ENCODE data around the gene SUSD4.

Gene SUSD4

GRCh38 chr1:223329252-223329651 lies 34.7 kb downstream of the SUSD4 start:
- DNase-seq: no peak

GRCh38 chr1:223328566-223328965 lies 35.4 kb downstream of the SUSD4 start:
- DNase-seq: no peak

- DNase-seq: no peak
Observed at GRCh38 chr1:223326776-223327175, 37.2 kb downstream of the SUSD4 start.

- no peak for DNase-seq
Observed at GRCh38 chr1:223323491-223324484, 40.2 kb downstream of the SUSD4 start.

- no peak for DNase-seq
Observed at GRCh38 chr1:223322868-223323267, 41.1 kb downstream of the SUSD4 start.

- no peak for DNase-seq
Observed at GRCh38 chr1:223320959-223321358, 43.0 kb downstream of the SUSD4 start.

GRCh38 chr1:223319905-223320580 lies 43.9 kb downstream of the SUSD4 start:
- no peak for DNase-seq

GRCh38 chr1:223319398-223319797 lies 44.6 kb downstream of the SUSD4 start:
- DNase-seq: no peak

- no peak for DNase-seq
Observed at GRCh38 chr1:223316082-223316481, 47.9 kb downstream of the SUSD4 start.

GRCh38 chr1:223315665-223316064 lies 48.3 kb downstream of the SUSD4 start:
- no peak for DNase-seq

- no peak for DNase-seq
Observed at GRCh38 chr1:223313415-223313754, 50.6 kb downstream of the SUSD4 start.

GRCh38 chr1:223312705-223313414 lies 51.1 kb downstream of the SUSD4 start:
- no peak for DNase-seq

GRCh38 chr1:223312273-223312672 lies 51.7 kb downstream of the SUSD4 start:
- DNase-seq: no peak

GRCh38 chr1:223311826-223312225 lies 52.1 kb downstream of the SUSD4 start:
- DNase-seq: no peak

- no peak for DNase-seq
Observed at GRCh38 chr1:223308136-223308535, 55.8 kb downstream of the SUSD4 start.

- no peak for DNase-seq
Observed at GRCh38 chr1:223307544-223307943, 56.4 kb downstream of the SUSD4 start.

- no peak for DNase-seq
Observed at GRCh38 chr1:223304931-223305330, 59.0 kb downstream of the SUSD4 start.

GRCh38 chr1:223301371-223301770 lies 62.6 kb downstream of the SUSD4 start:
- no peak for DNase-seq

- no peak for DNase-seq
Observed at GRCh38 chr1:223299553-223299952, 64.4 kb downstream of the SUSD4 start.

GRCh38 chr1:223298701-223299100 lies 65.3 kb downstream of the SUSD4 start:
- no peak for DNase-seq

GRCh38 chr1:223297800-223298199 lies 66.2 kb downstream of the SUSD4 start:
- no peak for DNase-seq

GRCh38 chr1:223291796-223292195 lies 72.2 kb downstream of the SUSD4 start:
- no peak for DNase-seq

GRCh38 chr1:223290397-223290796 lies 73.6 kb downstream of the SUSD4 start:
- DNase-seq: no peak

- DNase-seq: no peak
Observed at GRCh38 chr1:223289621-223290020, 74.4 kb downstream of the SUSD4 start.

Measured in NCI-H1105 (cell line).